B cell (primary cell): ENCODE measurements around the gene PRXL2B. TPM values are rescaled to one million over a fixed set of nuclear protein-coding genes. Genes with fewer than 3 reads are reported as not detected.

Experiments used
- ATAC-seq: fragments of 200-7000 bp; cut with Tn5 transposase; one replicate; pipeline ENCODE4 v1.10.0; 2021; ENCODE audit warnings: low read depth, mild to moderate bottlenecking, moderate number of reproducible peaks, moderate library complexity
- CTCF ChIA-PET: fragments of 350-600 bp; sonication (Branson Sonifier 250); formaldehyde crosslinking; loops from one replicate; lab custom pipeline; 2021; ENCODE audit warnings: antibody characterized with exemption, inconsistent platforms; lab: Charles Lee
- POLR2A ChIA-PET: fragments of 350-600 bp; sonication (Branson Sonifier 250); formaldehyde crosslinking; loops from one replicate; lab custom pipeline; 2021; ENCODE audit warnings: antibody characterized with exemption; lab: Charles Lee
- DNase-seq: peaks from one replicate; pipeline ENCODE4 v3.0.0; 2013
- H2AFZ ChIP-seq: 2 replicates; pipeline ENCODE4 v1.6.1; 2012; ENCODE audit warnings: mild to moderate bottlenecking, low read depth, low read length; ENCODE audit not compliant: insufficient read depth, poor library complexity, severe bottlenecking
- H3K27ac ChIP-seq, 2 donors: 1 replicate in 1 of 2; 2 replicates in 1 of 2; pipeline ENCODE4 v1.5.1; 2012 to 2013; ENCODE audit warnings: low read length in 2 of 2, mild to moderate bottlenecking in 2 of 2, moderate library complexity in 1 of 2
- H3K27me3 ChIP-seq, 4 experiments: fragments of 200-600 bp in 1 of 4; sonication (generic) in 1 of 4; replicated peaks in 1 of 4; 1 replicate in 2 of 4; 2 replicates in 2 of 4; pipeline versions ENCODE4 v1.6.1 to v1.7.0; 2013 to 2016; ENCODE audit warnings: low read length in 3 of 4, mild to moderate bottlenecking in 2 of 4, mixed read lengths in 1 of 4, moderate library complexity in 1 of 4; ENCODE audit not compliant: insufficient read depth in 4 of 4, control insufficient read depth in 3 of 4; ENCODE audit errors: control extremely low read depth in 1 of 4
- H3K36me3 ChIP-seq, 2 experiments: replicated peaks in 1 of 2; 1 replicate in 1 of 2; 2 replicates in 1 of 2; pipeline versions ENCODE4 v1.6.1 to v1.7.1; 2013; ENCODE audit warnings: low read length in 1 of 2; ENCODE audit not compliant: insufficient read depth in 2 of 2, control insufficient read depth in 1 of 2; ENCODE audit errors: control extremely low read depth in 1 of 2, extremely low read depth in 1 of 2
- H3K4me1 ChIP-seq, 2 donors: fragments of 200-600 bp in 1 of 2; sonication (generic) in 1 of 2; 1 replicate in 1 of 2; 2 replicates in 1 of 2; pipeline versions ENCODE4 v1.5.1 to v1.6.1; 2013 to 2017; ENCODE audit warnings: low read length in 2 of 2; ENCODE audit not compliant: control insufficient read depth in 2 of 2, insufficient read depth in 2 of 2
- H3K4me2 ChIP-seq: replicated peaks from 2 replicates; pipeline ENCODE3; 2012; ENCODE audit warnings: mild to moderate bottlenecking, low read depth, low read length; ENCODE audit not compliant: poor library complexity, severe bottlenecking
- H3K4me3 ChIP-seq, 5 experiments: fragments of 200-600 bp in 1 of 5; sonication (generic) in 1 of 5; 1 replicate in 3 of 5; 2 replicates in 2 of 5; pipeline versions ENCODE4 v1.5.1 to v1.7.0; 2011 to 2016; ENCODE audit warnings: low read length in 4 of 5, mild to moderate bottlenecking in 4 of 5, low read depth in 2 of 5, control low read depth in 1 of 5, moderate library complexity in 1 of 5; ENCODE audit not compliant: insufficient read depth in 1 of 5; ENCODE audit errors: control extremely low read depth in 1 of 5, extremely low read depth in 1 of 5
- H3K79me2 ChIP-seq: fragments of 200-600 bp; sonication (generic); one replicate; pipeline ENCODE4 v1.6.0; 2016; ENCODE audit warnings: low read length; ENCODE audit not compliant: control insufficient read depth, insufficient read depth
- H3K9ac ChIP-seq: fragments of 200-600 bp; sonication (generic); 2 replicates; pipeline ENCODE4 v1.6.1; 2017; ENCODE audit warnings: mild to moderate bottlenecking, low read length, moderate library complexity
- H3K9me3 ChIP-seq, 3 donors: one replicate each; pipeline versions ENCODE4 v1.6.1 to v1.7.1; 2013; ENCODE audit warnings: low read length in 2 of 3; ENCODE audit not compliant: control insufficient read depth in 2 of 3, insufficient read depth in 1 of 3; ENCODE audit errors: control extremely low read depth in 1 of 3
- H4K20me1 ChIP-seq: 2 replicates; pipeline ENCODE4 v1.6.0; 2012; ENCODE audit warnings: mild to moderate bottlenecking, low read length; ENCODE audit not compliant: insufficient read depth, control insufficient read depth, poor library complexity, severe bottlenecking
- H3K27ac Mint-ChIP-seq: one replicate; pipeline ENCODE4 v1.8.0; 2021; ENCODE audit warnings: mixed read lengths
- H3K27me3 Mint-ChIP-seq: one replicate; pipeline ENCODE4 v1.8.0; 2021; ENCODE audit warnings: mixed read lengths
- H3K4me1 Mint-ChIP-seq: one replicate; pipeline ENCODE4 v1.8.0; 2021; ENCODE audit warnings: mixed read lengths
- H3K4me3 Mint-ChIP-seq: one replicate; pipeline ENCODE4 v1.8.0; 2021; ENCODE audit warnings: mixed read lengths
- H3K9me3 Mint-ChIP-seq: one replicate; pipeline ENCODE4 v1.8.0; 2022; ENCODE audit warnings: mixed read lengths; ENCODE audit not compliant: insufficient read depth
- CTCF ChIP-seq: fragments of 200-600 bp; IDR thresholded peaks from one replicate; pipeline ENCODE4 v1.8.0; 2022; ENCODE audit warnings: antibody characterized with exemption, mild to moderate bottlenecking
- EZH2 ChIP-seq: IDR thresholded peaks from 2 replicates; pipeline ENCODE4 v1.6.1; 2012; ENCODE audit warnings: borderline replicate concordance, low read depth, mild to moderate bottlenecking, moderate library complexity, low read length; ENCODE audit not compliant: insufficient read depth, poor library complexity, severe bottlenecking
- WGBS: methylation state at CpG from one replicate; pipeline ENCODE4 v1.1.5; 2013; ENCODE audit warnings: missing lambda C conversion rate; ENCODE audit not compliant: insufficient coverage; 5-methylcytosine and 5-hydroxymethylcytosine counted together
- intact Hi-C: fragments of 100-400 bp; cut with micrococcal nuclease; formaldehyde crosslinking; loops from one replicate; pipeline ENCODE4 v1.10.0; 2022
- polyA plus RNA-seq: library from polyadenylated mRNA; depleted of rRNA; stranded (reverse); fragments of >200 nt; gene quantifications from 2 replicates; pipeline ENCODE4 v1.2.3, GENCODE V29; 2012
- total RNA-seq, 2 donors: library from RNA; stranded (reverse); fragments of 120-200 nt in 1 of 2; gene quantifications; 1 replicate in 1 of 2; 2 replicates in 1 of 2; pipeline versions ENCODE4 v1.2.3 to v1.2.4, GENCODE V29; 2013 to 2022

PRXL2B gene
- total and polyA plus RNA-seq, 2 donors (not counting 1 experiment from before 2014, with no cell fraction given), result 13.0 to 27.0 TPM

GRCh38 chr1:2587071-2587859 lies 688 bp downstream of the PRXL2B start:
- Histone ChIP-seq H2AFZ (peak overlapping the region; percentile 87), H3K4me1 (peaks cover 29 to 45% of the 10 kb centered on the region in 2 donors), H3K27me3 (no peaks in the 10 kb centered on the region), H3K27ac (peak overlapping the region in 1 of 2 donors; percentile 98), H3K79me2 (peaks cover 12% of the 10 kb centered on the region), H3K4me3 (peak overlapping the region; percentile 55 to 78 (median 73)), H3K9me3 (no peaks in the 10 kb centered on the region), H4K20me1 (no peaks in the 10 kb centered on the region), H3K9ac (peak overlapping the region; percentile 87), H3K4me2 (peak overlapping the region; percentile 92), H3K36me3 (peaks cover 0 to 5% of the 10 kb centered on the region in 2 experiments)
- no peak for TF ChIP-seq EZH2
- TF ChIP-seq CTCF, result no peak
- peak overlapping the region; percentile 46 for H3K27ac Mint-ChIP-seq
- intact Hi-C loops, result loop anchor here (2.0 kb wide), 1 partner anchor 382 kb away; no protein-coding TSS in a partner anchor
- ATAC-seq (no peak), DNase-seq (peak; percentile 65)
- peaks cover 36% of the 10 kb centered on the region for H3K4me1 Mint-ChIP-seq
- 13% methylated on average over 46 of the region's 52 CpGs for WGBS
- no peaks in the 10 kb centered on the region for H3K9me3 Mint-ChIP-seq
- H3K27me3 Mint-ChIP-seq, result no peaks in the 10 kb centered on the region
- POLR2A ChIA-PET, result interaction anchor here (1.0 to 4.4 kb wide), 7 partner anchors 10 to 196 kb away, joined by 3 to 88 read pairs (median 18); partner anchors contain the start of genes MORN1, PANK4, RER1 and TNFRSF14
- CTCF ChIA-PET, result interaction anchor here (1.1 to 3.9 kb wide), 5 partner anchors 10 to 53 kb away, joined by 3 to 55 read pairs (median 6); partner anchors contain the start of gene TNFRSF14
- H3K4me3 Mint-ChIP-seq, result peak overlapping the region; percentile 79
